Pulmonary artery endothelial cell (primary cell): Measurements from ENCODE around the gene NEU2. TPM values are rescaled to one million over a fixed set of nuclear protein-coding genes. Genes with fewer than 3 reads are reported as not detected.
"Not testable (repeated sequence)": the region's sequence is repeated elsewhere in the genome, so short reads cannot be mapped to it uniquely, and the experiment has no call there.

ENCODE experiments used
- DNase-seq: peaks from one replicate; pipeline ENCODE4 v3.0.0-alpha.2; 2011; ENCODE audit warnings: low read depth, low spot score
- total RNA-seq: library from RNA; depleted of rRNA; stranded (reverse); fragments of >200 nt; gene quantifications from 2 replicates; pipeline ENCODE4 v1.2.3, GENCODE V29; 2014

The NEU2 gene
- total RNA-seq, 1 donor from 2014 or later = not detected

DNA sequence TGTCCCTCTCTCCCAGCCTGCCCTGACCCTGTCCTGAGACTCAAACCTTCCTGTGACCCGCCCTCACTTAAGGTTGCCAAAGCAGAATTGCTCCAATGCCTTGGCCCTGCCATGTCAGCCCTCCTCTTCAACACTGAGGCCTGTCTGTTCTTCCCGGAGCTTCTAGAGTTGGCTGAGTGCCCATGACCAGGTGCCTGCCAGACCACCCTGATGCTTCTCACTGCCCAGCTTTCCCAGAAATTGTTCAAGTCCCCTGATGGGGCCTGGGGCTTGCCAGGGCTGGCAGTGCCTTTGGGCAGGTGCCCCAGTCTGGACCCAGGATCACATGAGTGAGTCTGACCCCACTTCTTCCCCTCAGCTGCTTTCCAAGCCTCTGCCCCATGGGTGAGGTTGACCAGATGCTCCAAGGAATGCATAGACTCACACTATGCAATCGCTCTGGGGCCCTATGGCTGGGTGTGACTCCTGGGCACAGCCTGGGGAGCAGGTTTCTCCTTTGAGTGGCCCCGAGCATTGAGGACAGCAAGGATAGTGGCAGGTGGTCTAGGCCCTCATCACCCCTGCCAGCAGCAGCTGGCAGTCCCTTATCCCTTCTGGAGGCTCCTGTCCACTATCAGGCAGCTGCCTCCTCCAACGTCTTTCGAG is 24.6 kb downstream of the NEU2 start:
- DNase-seq = no peak

- no peak for DNase-seq
These were observed 26.5 kb downstream of the NEU2 start for GRCh38 chr2:233058717-233059546.

DNA sequence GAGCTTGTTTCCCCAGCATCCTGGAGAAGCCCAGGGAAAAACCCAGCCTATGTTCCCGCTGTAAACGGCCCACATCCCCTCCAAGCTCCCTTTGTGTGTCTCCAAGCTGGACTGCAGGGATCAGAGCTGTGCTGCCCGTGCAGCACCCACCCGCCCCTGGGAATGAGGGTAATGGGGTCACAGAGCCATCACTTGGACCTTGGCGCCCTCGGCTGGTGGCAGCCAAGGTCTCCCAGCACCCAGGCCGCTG is 27.0 kb downstream of the NEU2 start:
- no peak for DNase-seq

- no peak for DNase-seq
These were observed 27.5 kb downstream of the NEU2 start, which contains the start of gene INPP5D for GRCh38 chr2:233059797-233060500. Gene INPP5D, plus strand, starts transcription at chr2:233060342. Its CDS starts 137 bp downstream, at chr2:233060479.

- DNase-seq = no peak
These were observed 28.1 kb downstream of the NEU2 start for GRCh38 chr2:233060501-233060979.

DNA sequence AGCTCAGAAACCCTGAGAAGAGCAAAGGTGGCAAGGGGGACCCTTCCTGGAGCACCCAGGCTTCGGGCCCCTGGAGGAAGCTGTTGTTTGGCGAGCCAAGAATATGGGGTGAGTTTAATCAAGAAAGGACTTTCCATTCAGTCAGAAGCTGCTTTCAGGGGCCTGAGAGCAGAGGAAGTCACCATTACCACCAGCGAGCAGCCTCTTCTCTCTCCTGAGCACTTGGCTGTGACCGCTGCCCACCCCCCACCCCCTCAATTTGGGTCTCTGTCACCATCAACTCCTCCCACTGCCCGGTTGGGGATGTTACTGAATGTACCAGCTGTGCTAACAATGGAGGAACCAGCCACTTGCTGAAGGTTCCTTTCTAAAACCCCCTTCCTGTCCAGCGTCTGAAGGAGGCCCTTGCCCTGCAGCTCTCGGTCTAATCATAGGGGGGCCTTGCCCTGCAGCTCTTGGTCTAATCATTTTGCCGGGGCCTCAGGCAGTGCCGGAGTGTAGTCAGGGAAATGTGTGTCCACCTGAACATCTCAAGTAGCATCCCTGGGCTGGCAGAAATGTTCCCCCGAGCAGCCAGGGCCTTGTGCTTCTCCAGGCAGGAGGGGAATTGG is 28.6 kb downstream of the NEU2 start:
- DNase-seq = no peak

GRCh38 chr2:233061591-233062450 is 29.3 kb downstream of the NEU2 start:
- DNase-seq = no peak

DNA sequence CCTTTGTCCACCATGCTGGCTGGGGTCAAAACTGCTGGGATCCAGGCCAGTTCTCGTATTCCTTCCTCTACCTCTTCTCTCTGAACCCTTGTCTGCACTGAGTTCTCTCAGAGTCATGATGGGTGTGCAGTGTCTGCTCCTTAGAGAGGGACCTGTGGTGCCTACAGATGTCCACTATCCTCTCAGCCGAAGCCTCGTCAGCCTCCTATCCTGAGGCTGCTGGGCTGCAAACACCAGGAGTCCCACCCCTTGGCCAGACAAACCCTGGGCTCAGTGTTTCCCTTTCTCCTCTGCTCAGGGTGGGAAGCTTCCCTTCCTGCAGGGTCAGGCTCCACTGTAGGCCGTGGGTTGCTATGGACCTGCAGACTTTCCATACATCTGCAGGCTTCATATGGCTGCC is 30.0 kb downstream of the NEU2 start:
- no peak for DNase-seq

DNA sequence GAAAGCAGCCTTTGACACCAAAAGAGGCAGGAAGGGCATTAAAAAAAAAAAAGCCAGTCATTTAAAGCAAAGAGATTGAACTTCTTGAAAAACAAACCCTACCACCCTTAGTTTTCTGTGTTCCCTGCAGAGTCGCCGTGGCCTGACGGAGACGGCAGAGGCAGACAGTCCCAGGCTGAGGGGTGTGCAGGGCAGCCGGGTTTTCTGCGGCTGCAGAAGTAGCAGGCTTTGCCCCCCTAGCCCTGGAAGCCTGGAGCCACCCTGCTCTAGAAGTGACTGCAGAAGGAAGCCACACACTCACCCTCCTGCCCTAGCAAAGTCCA is 30.4 kb downstream of the NEU2 start:
- DNase-seq = no peak

DNA sequence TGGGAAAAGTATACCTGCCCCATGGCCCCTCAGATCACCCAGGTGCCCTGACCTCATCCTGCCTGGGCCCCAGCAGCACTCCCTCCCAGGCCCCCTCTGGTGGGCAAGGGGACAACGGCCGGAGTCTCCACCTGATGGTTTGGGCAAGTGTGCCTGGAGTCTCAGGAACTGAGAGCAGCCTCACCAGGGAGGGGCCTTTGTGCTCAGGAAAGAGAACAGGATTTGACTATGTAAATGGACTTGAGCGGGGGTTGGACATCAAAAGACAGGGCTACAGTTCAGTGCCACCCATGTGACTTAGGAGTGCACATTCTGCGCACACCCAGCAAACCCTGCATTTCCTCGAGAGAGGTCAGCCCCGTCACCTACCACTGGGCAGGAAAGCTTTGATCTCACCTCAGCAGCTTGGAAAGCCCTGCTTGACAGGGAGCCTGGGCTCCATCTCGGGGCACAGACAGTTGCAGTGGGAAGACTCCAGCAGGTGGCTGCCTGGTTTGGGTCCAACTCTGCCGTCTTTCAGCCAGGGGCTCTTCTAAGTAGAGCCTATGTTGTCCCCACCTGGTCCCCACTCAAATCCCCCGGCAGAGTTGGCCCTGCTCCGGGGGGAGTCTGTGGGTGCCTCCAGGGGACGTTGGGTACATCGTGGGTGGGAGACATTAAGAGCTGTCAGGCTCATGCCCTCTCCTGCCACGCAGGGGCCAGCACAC is 30.9 kb downstream of the NEU2 start:
- DNase-seq = no peak

DNA sequence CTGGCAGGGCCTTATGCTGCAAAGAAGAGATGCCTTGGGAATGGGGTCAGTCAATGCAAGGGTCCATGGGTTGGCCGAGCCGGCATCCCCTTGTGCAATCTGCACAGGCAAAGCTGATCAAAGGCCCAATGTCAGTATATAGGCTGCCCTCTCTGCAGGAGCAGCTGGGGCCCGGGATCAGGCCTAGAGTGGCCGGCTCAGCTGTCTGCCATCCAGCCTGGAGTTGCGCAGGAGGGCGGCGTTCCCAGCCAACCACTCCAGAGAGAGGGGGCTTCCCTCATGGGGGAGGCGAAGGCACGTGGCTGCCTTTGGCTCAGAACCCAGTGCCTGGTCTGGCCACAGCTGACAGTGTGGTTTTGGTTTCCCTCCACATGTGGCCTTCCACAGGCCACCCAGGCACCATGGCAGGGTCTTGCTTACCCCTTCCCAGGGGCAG is 31.5 kb downstream of the NEU2 start:
- DNase-seq = no peak

GRCh38 chr2:233064530-233065199 is 32.2 kb downstream of the NEU2 start:
- no peak for DNase-seq

DNA sequence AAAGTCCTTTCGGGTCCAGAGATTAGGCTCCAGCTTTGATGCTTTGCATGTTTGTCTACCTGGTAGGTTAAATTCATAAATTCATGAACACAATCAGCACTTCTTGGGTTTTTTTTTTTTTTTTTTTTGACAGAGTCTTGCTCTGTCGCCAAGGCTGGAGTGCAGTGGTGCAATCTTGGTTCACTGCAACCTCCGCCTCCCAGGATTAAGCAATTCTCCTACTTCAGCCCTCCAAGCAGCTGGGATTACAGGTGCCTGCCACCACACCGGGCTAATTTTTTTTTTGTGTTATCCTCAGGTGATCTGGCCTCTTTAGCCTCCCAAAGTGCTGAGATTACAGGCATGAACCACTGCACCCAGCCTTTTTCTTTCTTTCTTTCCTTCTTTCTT is 32.7 kb downstream of the NEU2 start:
- not testable (repeated sequence) for DNase-seq

DNA sequence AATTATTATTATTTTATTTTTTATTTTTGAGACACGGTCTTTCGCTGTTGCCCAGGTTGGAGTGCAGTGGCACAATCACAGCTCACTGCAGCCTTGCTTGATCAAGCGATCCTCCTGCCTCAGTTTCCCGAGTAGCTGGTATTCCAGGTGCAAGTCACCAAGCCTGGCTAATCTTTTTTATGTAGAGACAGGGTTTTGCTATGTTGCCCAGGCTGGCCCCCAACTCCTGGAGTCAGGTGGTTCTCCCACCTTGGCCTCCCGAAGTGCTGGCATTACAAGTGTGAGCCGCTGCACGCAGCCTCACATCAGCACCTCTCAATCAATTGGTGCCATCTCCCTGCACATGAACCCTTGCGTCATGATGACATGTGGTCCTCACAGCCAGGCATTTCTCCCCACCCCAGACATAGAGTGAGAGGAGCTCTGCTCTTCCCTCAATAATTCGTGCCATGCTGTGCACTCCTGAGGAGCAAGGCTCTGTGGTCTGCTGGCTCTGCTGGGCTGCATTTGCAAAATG is 33.5 kb downstream of the NEU2 start:
- no peak for DNase-seq

DNA sequence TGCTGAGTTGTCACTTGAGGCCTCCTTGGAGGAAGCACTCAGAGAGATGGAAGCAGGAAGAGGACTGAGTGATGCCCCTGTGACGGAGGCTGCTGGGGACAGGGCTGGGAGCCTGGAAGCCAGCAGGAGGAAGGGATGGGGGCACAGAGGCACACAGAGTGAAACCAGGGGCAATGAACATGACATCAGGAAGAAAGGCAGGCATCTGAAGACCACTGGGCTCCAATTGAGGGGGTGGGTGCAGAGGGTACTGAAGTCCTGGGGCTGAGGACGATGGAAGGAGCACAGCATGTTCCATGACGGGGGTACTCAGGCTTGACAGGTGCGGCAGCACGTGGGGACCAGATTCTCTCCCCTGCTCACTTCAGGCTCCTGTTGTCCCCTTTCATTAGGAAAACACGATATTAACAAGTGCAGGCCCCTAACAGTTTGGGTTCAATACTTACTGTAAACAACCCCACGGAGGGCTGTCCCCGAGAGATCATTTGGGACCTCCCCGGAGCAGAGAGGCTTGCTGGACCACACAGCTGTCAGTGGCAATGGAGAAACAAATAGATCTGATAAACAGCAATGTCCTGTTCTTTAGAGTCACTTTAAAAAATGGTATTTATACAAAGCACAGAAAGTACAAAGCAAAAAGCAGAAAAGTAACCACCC is 36.4 kb downstream of the NEU2 start:
- no peak for DNase-seq

DNA sequence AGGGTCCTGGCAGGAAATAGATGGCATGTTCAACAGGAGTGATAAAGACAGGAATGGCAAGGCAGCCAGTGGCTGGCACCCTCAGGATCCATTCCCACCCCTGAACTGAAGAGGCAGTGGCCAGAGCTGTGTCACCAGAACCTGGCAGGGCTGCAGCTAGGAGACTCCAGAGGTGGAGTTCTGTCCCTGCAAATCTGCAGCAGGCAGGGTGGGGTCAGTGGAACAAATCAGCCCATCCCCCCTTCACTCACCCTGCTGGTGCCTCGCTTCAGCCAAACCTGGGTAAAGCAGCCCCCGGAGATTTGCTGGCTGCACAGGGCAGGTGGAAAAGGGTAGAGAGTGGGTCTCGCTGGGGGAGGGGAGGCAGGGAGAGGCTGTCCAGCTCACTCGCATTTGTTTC is 40.4 kb downstream of the NEU2 start:
- DNase-seq = no peak

DNA sequence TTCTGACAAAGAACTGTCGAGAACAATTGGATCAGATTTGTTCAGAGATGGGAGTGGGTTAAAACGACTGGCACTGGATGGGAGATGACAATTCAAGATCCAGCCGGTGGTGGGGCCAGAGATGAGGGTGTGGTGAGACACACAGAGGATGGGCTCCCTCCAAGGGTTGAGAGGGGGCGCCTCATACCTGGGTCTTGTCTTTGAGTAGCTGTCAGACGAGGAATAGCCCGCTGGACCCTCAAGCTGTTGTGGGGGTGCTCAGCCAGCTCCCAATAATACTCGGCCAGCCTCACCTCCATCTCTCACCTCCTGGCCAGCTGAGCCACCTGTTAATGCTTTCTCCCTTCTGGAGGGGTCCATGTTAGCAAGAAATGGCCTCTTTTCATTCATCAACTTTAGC is 41.6 kb downstream of the NEU2 start:
- no peak for DNase-seq

- DNase-seq = no peak
These were observed 42.9 kb downstream of the NEU2 start for GRCh38 chr2:233075141-233075965.
